HG02610 (cell line): ENCODE results near the gene MYO1F.
"Not testable (repeated sequence)": the region's sequence is repeated elsewhere in the genome, so short reads cannot be mapped to it uniquely, and the experiment has no call there.

Experiments used
- ATAC-seq: cut with Tn5 transposase; IDR thresholded peaks from one replicate; pipeline ENCODE4 v1.9.1; 2021; ENCODE audit warnings: mild to moderate bottlenecking, moderate library complexity; ENCODE audit not compliant: unreplicated experiment

MYO1F gene

DNA sequence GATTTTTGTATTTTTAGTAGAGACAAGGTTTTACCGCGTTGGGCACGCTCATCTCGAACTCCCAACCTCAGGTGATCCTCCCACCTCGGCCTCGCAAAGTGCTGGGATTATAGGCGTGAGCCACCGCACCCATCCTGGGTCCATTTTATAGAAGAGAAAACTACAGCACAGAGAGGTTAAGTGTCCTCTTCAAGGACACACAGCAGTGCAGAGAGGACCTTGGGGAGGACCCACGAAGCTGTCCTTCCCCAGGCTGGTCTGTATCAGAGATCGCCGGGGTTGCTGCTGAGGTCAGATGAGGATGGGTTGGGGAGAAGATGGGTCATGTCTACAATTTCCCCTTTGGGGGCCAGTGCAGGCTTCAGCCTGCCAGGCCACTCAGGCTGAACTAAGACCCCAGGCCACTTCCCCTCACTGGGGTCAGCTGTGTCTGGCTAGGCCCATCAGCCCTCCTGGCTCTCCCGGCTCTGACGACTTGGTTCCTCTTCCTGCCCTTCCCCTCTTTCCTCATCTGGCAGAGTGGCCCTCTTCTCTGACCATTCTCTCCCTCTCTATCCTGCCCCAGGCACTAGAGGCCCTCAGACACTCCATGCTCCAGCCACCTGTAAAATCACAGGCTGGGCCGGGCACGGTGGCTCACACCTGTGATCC lies 9.6 kb downstream of the MYO1F start:
- no peak for ATAC-seq

GRCh38 chr19:8566855-8567254 lies 10.4 kb downstream of the MYO1F start:
- no peak for ATAC-seq

DNA sequence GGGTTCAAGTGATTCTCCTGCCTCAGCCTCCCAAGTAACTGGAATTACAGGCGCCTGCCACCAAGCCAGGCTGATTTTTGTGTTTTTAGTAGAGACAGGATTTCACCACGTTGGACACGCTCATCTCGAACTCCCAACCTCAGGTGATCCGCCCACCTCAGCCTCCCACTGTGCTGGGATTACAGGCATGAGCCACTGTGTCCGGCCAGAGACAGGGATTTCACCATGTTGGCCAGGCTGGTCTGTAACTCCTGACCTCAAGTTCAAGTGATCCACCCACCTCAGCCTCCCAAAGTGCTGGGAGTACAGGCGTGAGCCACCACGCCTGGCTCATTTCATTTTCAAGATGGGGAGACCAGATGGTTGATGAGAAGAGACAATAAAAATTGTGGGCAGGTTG lies 12.4 kb downstream of the MYO1F start:
- ATAC-seq: not testable (repeated sequence)

DNA sequence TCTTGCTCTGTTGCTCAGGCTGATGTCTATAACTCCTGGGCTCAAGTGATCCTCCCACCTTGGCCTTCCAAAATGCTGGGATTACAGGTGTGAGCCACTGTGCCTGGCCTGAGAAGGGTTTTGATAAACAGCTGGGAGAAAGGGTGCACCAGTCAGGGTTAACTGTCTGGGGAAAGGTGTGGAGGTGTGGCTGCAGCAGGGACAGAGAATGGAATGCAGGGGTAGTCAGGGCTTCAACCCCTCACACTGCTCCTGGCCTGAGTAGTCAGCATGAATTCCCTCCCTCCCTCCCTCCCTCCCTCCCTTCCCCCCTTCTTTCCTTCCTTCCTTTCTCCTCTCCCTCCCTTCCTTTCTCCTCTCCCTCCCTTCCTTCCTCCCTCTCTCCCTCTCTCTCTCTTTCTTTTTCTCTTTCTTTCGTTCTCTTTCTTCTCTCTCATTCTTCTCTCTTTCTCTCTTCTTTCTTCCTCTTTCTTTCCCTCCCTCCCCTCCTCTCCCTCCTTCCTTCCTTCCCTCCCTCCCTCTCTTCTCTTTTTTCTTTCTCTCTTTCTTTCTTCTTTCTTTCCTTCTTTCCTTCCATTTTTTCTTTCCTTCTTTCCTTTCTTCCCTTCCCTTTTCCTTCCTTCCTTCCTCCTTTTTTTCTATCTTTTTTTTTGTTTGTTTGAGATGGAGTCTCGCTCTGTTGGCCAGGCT lies 16.0 kb downstream of the MYO1F start:
- no peak for ATAC-seq

- no peak for ATAC-seq
These were observed 18.9 kb downstream of the MYO1F start for GRCh38 chr19:8558325-8558724.

DNA sequence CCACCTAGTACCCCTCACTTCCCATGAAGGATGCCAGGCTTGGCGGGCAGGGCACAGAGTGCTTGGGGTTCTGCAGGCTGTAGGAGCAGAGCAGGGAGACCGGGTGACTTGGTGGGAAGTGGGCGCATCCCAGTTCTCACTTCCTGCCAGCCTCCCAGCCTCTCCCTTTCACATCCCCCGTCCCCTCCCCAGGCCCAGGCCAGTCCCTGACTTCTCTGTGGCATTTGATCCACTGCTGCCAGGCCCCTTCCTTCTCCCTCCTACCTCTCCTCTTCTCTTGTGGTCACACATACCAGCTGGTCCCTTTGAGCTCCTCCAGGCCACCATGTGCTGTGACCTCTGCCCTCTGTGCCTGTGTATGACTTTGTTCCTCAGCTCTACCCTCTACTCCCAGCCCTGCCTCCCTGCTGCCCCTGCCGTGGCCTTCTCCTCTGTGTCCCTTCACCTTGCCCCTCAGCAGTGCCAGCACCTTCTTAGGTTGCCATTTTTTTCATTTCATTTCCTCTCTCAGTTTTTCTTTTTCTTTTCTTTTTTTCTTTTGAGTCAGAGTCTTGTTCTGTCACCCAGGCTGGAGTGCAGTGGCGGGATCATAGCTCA lies 19.5 kb downstream of the MYO1F start:
- ATAC-seq: no peak

DNA sequence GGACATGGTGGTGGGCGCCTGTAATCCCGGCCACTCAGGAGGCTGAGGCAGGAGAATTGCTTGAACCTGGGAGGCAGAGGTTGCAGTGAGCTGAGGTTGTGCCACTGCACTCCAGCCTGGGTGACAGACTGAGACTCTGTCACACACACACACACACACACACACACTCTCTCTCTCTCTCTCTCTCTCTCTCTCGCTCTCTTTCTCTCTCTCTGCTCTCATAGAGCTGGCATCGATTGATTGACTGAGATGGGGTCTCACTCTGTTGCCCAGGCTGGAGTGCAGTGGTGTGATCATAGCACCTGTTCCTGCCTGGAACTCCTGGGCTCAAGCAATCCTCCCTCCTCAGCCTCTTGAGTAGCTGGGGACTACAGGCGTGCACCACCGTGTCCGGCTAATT lies 23.5 kb downstream of the MYO1F start:
- not testable (repeated sequence) for ATAC-seq

DNA sequence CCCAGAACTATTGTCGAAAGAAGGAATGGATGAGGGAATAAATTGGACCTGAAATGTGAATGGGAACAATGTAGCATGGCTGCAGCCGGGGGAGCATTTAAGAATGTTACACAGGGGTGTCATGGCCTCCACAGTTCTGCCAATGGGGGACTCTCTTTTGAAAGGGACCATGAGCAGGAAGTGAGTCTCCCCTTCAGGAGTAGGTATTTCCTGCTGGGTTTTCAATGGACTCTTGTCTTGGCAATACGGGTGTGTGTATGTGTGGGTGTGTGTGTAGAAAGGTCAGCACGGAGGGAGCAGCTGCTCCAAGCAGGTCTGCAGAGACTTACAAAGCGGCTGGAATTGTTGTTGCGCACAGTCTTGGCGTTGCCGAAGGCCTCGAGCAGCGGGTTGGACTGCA lies 24.4 kb downstream of the MYO1F start:
- ATAC-seq: no peak

DNA sequence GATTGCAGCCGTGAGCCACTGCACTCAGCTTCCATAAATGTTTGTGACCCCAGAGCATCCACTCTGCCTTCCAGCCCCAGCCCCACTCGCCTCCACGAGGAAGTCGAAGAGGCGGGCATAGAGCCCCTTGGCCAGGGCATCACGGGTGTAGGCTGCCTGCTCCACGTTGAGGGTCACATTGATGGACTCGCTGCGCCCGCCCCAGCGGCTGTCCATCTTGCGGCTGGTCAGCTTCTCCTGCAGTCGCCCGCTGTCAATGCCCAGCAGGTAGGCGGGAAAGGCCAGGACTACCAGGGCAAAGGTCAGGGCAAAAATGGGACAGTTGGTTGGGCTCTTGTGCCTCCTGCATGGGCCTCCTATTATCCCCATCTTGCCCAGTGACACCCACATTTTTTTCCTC lies 27.2 kb downstream of the MYO1F start:
- ATAC-seq: no peak

- no peak for ATAC-seq
These were observed 31.5 kb downstream of the MYO1F start for GRCh38 chr19:8545743-8546142.

DNA sequence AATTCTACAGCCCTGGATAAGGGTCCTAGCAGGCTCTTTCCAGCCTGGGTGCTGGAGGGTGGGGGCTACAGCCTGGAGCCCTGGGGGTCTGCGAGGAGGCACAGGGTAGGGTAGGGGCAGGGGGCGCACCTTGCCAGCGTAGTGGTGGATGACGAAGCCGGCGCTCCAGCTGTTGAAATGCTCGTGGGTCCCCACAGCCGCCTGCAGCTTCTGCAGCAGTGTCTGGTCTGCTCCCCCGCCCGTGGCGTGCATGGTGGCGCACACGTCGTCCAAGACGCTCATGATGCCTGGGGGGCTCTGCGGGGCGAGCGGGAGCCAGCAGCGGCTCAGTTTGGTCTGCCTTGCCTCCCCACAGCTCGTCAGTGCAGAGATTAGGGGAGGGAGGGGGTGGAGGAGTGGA lies 33.1 kb downstream of the MYO1F start:
- ATAC-seq: no peak

- no peak for ATAC-seq
These were observed 37.6 kb downstream of the MYO1F start for GRCh38 chr19:8539621-8540149.

DNA sequence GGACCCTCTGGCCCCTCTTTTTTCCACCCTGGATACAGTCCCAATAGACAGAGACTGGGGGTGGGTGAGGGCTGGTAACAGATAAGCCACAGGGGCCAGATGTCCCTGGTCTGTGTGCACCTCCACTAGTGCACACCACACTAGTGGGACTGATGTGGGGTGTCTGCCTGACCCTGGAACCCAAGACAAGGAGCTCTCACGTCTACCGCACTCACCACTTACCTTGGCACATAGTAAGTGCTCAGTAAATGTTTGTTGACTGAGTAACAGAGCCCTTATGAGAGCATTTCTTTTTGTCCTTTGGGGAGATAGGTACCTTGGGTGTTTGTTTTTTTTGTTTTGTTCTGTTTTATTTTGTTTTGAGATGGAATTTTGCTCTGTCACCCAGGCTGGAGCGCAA lies 40.1 kb downstream of the MYO1F start:
- no peak for ATAC-seq

DNA sequence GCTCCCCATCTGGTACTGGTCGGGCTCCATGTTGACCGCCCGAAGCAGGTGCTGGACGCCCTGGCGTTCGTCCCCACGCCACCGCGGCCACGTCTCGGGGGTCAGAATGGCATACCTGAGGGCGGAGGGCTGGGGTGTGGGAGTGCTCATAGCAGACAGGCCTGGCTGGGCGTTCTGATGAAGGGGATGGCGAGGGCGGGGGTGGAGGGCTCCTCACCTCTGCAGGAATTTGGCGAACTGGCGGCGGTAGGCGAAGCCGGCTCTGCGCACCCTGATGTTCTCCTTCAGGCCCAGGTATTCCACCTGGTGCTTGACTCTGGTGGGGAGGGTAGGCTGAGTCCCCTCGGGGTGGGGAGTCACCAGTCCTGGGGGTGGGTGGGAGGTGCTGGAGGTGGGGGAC lies 41.0 kb downstream of the MYO1F start:
- no peak for ATAC-seq

DNA sequence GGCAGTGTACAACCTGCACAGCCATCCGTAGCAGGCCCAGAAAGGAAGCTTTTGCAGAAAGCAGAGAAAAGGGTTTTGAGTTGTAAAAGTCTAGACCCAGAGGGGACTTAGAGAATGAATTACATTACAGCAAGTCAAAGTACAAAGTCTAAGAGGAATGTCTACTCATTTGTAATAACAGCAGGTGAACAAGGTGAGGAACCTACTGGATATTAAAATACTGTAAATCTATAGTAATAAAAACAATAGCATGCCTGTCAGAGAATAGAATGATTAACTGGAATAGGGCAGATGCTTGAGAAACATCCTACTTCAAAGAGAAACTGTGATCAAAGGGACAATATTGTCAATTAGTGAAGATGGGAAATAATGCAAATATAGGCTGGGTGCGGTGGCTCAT lies 45.0 kb downstream of the MYO1F start:
- no peak for ATAC-seq

DNA sequence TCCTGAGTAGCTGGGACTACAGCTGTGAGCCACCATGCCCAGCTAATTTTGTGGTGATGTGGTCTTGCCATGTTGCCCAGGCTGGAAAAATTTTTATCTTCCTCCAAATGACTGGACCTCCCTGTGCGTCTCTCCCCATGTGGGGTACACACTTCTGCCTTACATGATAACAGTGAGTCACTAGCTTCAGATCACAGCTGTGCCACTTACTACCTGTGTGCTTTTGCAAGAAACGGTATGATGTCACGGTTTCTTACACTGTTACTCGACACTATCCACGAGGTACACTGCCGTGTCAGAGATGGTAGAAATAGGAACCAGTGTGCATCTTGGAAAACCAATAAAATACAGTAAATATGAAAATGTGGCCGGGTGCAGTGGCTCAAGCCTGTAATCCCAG lies 45.8 kb downstream of the MYO1F start:
- ATAC-seq: no peak

DNA sequence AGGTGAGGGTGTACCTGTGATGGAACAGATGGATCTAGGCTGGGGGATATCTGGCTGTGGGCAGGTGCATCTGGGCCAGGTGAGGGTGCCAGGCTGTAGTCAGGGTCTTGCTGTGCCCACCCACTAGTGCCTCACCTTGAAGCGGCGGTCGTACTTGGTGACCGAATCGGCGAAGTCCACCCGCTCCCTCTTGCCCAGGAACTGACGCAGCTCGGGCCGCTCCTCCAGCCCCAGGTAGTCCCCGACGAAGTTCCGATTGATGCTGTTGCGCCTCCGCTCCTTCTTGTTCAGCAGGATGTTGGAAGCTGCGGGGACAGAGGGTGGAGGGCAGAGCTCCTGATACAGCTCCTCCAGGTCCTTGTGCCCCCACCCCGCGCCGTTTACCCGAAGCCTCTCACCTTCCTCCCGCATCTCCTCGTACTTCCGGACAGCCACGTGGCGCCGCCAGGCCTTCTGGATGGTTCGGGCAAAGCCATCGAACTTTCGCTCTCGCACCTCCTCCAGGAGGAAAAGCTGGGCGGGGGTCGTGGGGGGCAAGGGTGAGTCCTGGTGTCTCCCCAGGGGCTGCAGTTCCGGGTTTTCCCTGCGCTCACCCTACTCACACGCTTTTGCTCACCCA lies 47.1 kb downstream of the MYO1F start:
- ATAC-seq: no peak

DNA sequence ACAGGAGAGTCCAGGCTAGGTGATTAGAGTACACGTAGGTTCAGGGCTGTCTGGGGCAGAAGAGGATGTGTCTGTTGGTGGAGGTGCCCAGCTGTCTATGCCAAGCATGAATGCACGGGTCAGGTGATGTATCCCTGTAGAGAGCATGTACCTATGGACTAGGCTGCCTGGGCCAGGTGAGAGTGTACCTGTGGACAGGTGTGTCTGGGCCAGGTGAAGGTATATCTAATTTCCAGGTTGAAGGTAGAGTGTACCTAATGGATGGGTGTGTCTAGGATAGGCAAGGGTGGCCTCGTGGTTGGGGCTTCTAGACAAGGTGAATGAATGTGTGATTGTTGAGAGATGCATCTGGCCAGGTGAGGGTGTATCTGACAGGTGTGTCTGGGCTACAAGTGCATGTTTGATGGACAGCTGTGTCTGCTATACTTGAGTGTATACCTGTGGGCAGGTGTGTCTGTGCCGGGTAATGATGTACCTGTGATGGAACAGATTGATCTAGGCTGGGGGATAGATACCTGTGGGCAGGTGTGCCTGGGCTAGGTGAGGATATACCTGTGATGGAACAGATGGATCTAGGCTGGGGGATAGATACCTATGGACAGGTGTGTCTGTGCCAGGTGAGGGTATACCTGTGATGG lies 47.8 kb downstream of the MYO1F start:
- no peak for ATAC-seq

DNA sequence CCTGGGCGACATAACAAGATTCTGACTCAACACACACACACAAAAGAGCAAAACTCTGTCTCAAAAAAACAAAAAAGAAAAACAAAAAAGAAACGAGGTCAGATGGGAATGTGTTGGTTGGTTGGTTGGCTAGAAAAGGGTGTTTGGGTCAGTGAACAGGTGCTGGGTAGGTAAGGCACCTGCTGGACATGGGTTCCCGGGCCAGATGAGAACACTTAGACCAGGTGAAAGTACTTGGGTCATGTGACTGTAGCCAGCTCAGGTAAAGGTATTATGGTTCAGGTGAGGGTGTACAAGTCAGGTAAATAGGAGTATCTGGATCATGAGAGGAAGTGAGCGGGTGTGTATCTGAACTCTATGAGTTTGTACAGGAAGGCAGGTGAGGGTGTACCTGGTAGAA lies 48.7 kb downstream of the MYO1F start:
- no peak for ATAC-seq

DNA sequence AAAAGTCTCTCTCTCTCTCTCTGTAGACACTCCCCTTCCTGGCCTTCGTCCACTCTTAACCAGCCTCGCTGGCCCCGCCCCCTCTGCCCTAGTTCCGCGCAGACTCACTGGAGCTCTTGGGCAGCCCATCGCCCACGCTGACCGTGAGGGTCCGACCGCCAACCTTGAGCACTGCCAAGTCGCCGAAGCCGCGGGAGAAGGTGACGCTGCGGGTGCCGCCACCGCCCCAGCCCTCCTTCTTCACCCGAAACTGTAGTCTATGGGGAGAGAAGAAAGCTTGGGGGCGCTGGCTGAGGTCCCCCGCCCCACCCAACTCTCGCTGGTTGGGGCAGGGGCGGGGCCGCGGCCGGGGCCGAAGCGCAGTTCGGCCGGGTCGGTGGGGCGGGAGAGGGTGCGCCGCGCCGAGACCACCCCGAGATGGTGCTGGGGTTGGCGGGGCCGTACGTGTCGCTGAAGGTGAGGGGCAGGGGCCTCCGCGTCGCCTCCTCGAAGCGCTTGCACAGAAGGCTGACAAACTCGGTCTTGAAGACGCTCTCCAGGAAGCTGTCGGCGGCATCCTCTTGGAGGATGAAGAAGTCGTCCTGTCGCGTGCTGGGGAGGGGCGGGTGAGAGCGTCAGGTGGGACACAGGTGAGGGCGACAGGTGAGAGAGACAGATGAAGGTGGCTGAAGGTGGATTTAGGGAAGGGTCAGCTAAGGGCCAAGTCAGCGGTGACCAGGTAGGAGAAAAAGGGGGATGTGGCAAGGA lies 50.7 kb downstream of the MYO1F start:
- no peak for ATAC-seq

DNA sequence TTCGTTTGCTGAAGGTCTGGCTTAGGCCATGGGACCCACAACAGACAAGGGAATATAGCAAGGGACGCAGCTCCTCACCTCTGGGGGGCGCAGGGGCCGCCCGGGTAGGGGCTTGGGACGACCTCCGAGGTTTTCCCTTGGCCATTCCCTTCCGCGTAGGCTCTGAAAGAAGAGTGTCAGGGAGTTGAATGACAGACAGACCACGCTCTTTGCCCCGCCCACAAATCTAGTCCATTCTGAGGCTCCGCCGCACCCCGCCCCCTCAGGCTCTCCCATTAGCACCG lies 51.9 kb downstream of the MYO1F start:
- no peak for ATAC-seq
